AG04450 (cell line): ENCODE results near the gene GDF10. TPM values are rescaled to one million over a fixed set of nuclear protein-coding genes. Genes with fewer than 3 reads are reported as not detected.

Experiments used
- CTCF ChIA-PET: fragments of 300-600, 350-600 bp; formaldehyde crosslinking; extraction: SDS; loops from one replicate; lab custom pipeline; 2022; ENCODE audit warnings: antibody characterized with exemption, inconsistent platforms; lab: Charles Lee
- POLR2A ChIA-PET: fragments of 350-600 bp; formaldehyde crosslinking; extraction: SDS; loops from one replicate; lab custom pipeline; 2021; ENCODE audit warnings: antibody characterized with exemption, inconsistent platforms; lab: Yijun Ruan, JAX
- DNase-seq: peaks from one replicate; pipeline ENCODE4 v3.0.0-alpha.2; 2011; ENCODE audit warnings: low read depth, low spot score
- H3K27ac ChIP-seq: one replicate; pipeline ENCODE4 v1.5.1; 2012; ENCODE audit warnings: low read depth, low read length, control low read depth
- H3K27me3 ChIP-seq: one replicate; pipeline ENCODE4 v1.6.0; 2012; ENCODE audit warnings: low read length; ENCODE audit not compliant: control insufficient read depth, insufficient read depth
- H3K4me3 ChIP-seq: 2 replicates; pipeline ENCODE4 v1.5.1; 2011; ENCODE audit warnings: mild to moderate bottlenecking, low read depth, low read length, control low read depth
- H3K9me3 ChIP-seq: 2 replicates; pipeline ENCODE4 v1.5.1; 2012; ENCODE audit warnings: low read length; ENCODE audit not compliant: control insufficient read depth, insufficient read depth
- CTCF ChIP-seq: IDR thresholded peaks from 2 replicates; pipeline ENCODE4 v1.5.1; 2011; ENCODE audit warnings: low read depth, low read length, control low read depth, inconsistent platforms
- polyA plus RNA-seq: library from polyadenylated mRNA; depleted of rRNA; stranded (reverse); fragments of >200 nt; gene quantifications from 2 replicates; pipeline ENCODE4 v1.2.3, GENCODE V29; 2011

GDF10 gene
- polyA plus RNA-seq, 1 experiment: 0.14 TPM

GRCh38 chr10:47257396-47258120 is 42.4 kb upstream of the GDF10 start:
- ChIA-PET CTCF (interaction anchor here (0.8 kb wide), 1 partner anchor 210 kb away, joined by 3 read pairs; no protein-coding TSS in a partner anchor), POLR2A (interaction anchor here (0.7 kb wide), 1 partner anchor 11 kb away, joined by 7 read pairs; no protein-coding TSS in a partner anchor)
- no peak overlapping the region for H3K27ac ChIP-seq
- peaks cover 15% of the 10 kb centered on the region for H3K27me3 ChIP-seq
- H3K9me3 ChIP-seq: no peaks in the 10 kb centered on the region; the same call in 1 of the 2 replicates
- no peak for DNase-seq
- TF ChIP-seq CTCF: no peak
- H3K4me3 ChIP-seq: no peak overlapping the region

DNA sequence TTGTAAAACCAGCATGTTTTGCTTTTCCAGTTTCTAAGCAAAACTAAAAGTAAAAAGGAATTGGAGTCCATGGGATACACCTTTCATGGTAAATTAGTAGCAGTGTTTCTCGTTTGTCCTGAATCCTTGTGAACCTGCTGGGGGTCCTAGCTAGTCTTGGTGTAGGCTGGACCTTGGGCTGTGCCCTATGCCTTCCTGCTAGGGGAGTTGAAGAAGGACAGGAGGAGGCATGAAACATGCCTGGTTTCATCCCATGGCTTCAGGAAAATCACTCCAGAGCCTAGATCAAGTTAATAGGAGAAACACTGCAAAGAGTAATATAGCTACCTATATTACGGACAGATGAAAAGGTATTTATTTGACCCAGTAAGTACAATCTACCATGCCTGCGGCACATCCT is 41.1 kb upstream of the GDF10 start:
- no peak overlapping the region for H3K27ac ChIP-seq
- ChIA-PET POLR2A (no interaction called here), CTCF (no interaction called here)
- peaks cover 15% of the 10 kb centered on the region for H3K27me3 ChIP-seq
- no peak for DNase-seq
- H3K9me3 ChIP-seq: no peaks in the 10 kb centered on the region; the same call in 1 of the 2 replicates
- no peak for TF ChIP-seq CTCF
- H3K4me3 ChIP-seq: no peak overlapping the region

GRCh38 chr10:47259466-47259865 is 40.5 kb upstream of the GDF10 start:
- peaks cover 15% of the 10 kb centered on the region for H3K27me3 ChIP-seq
- POLR2A ChIA-PET: no interaction called here
- CTCF ChIA-PET: no interaction called here
- no peak overlapping the region for H3K4me3 ChIP-seq
- DNase-seq: no peak
- H3K9me3 ChIP-seq: no peaks in the 10 kb centered on the region
- no peak overlapping the region for H3K27ac ChIP-seq
- no peak for TF ChIP-seq CTCF

DNA sequence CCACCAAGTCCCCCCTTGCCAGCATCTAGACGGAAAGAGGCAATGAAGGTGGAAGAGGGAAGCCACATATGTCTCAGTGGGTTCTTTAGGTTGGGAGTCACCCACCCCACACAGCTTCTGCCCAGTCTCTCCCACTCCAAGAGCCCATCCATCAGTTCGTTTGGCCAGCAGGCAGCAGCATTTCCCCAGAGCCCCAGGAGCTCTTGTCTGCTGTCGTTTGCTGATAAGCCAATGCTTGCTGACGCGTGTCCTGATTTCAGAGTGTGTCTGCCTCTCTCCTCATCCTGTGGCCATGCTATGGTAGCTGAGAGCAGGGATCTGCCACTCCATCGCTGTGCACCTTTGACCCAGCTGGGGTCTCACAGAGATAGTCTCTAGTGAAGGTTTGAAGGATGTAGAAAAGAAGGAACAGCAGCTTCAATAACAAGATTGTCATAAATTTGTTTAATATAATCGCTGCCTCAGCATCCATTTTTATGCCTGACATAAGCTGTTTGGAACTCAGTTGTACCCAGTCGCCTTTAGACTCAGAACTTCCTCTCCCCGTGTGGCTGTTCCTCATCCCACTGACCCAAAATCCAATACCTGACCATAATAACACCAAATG is 39.4 kb upstream of the GDF10 start:
- Histone ChIP-seq H3K27me3 (peaks cover 15% of the 10 kb centered on the region), H3K4me3 (no peak overlapping the region), H3K27ac (no peak overlapping the region), H3K9me3 (peaks cover 6% of the 10 kb centered on the region; the same call in 1 of the 2 replicates)
- ChIA-PET POLR2A (no interaction called here), CTCF (interaction anchor here (1.2 kb wide), 1 partner anchor 23 kb away, joined by 3 read pairs; no protein-coding TSS in a partner anchor)
- DNase-seq: no peak
- no peak for TF ChIP-seq CTCF

DNA sequence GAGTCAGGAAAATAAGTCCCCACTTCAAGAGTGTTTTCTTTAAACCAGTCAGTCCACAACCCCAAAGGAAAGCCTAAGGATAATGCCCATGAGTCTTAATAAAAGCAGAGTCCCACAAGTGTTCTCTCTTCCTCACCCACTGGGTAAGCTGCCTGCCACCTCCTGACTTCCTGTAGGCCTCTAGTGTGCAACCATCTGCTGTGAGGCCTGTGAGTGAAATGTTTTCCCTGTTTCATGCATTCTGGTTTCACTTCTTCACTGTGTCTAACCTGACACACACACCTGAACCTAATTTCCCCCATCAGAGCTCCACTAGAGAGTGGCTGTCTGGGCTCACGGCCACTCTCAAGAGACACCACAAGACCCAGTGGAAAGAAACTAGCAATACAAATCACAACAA is 38.9 kb upstream of the GDF10 start:
- Histone ChIP-seq H3K27me3 (peaks cover 15% of the 10 kb centered on the region), H3K9me3 (peaks cover 6% of the 10 kb centered on the region; the same call in 1 of the 2 replicates), H3K27ac (no peak overlapping the region), H3K4me3 (no peak overlapping the region)
- ChIA-PET POLR2A (no interaction called here), CTCF (interaction anchor here (1.2 kb wide), 1 partner anchor 23 kb away, joined by 3 read pairs; no protein-coding TSS in a partner anchor)
- DNase-seq: no peak
- TF ChIP-seq CTCF: no peak
